MCF 10A (cell line): ENCODE measurements around the gene YTHDF1. TPM values are rescaled to one million over a fixed set of nuclear protein-coding genes. Genes with fewer than 3 reads are reported as not detected.

Experiments used
- BruUV-seq: library from RNA; stranded (reverse); fragments of 400-500 nt; replicated peaks from 2 replicates; lab custom pipeline; 2021; lab: Mats Ljungman, UMichigan
- CTCF ChIA-PET: fragments of 300-600 bp; sonication (Branson Sonifier 250); formaldehyde crosslinking; extraction: SDS; loops from one replicate; lab custom pipeline; 2021; ENCODE audit warnings: antibody characterized with exemption, inconsistent platforms; lab: Yijun Ruan, JAX
- POLR2A ChIA-PET: fragments of 300-600, 350-650 bp; sonication (Branson Sonifier 250); formaldehyde crosslinking; extraction: SDS; loops from one replicate; lab custom pipeline; 2020; ENCODE audit warnings: antibody characterized with exemption, inconsistent platforms; lab: Yijun Ruan, JAX
- DNase-seq: peaks from one replicate; pipeline ENCODE4 v3.0.0-alpha.2; 2018; ENCODE audit not compliant: unreplicated experiment
- H3K27ac Mint-ChIP-seq: one replicate; pipeline ENCODE4 v1.8.0; 2022; ENCODE audit warnings: mild to moderate bottlenecking, low read depth, mixed read lengths; ENCODE audit not compliant: unreplicated experiment
- H3K27me3 Mint-ChIP-seq: one replicate; pipeline ENCODE4 v1.8.0; 2022; ENCODE audit warnings: mixed read lengths; ENCODE audit not compliant: insufficient read depth, unreplicated experiment
- H3K36me3 Mint-ChIP-seq: one replicate; pipeline ENCODE4 v1.8.0; 2022; ENCODE audit warnings: mild to moderate bottlenecking, moderate library complexity, mixed read lengths; ENCODE audit not compliant: insufficient read depth, unreplicated experiment
- H3K4me1 Mint-ChIP-seq: one replicate; pipeline ENCODE4 v1.8.0; 2022; ENCODE audit warnings: mixed read lengths; ENCODE audit not compliant: insufficient read depth, unreplicated experiment
- H3K4me3 Mint-ChIP-seq: one replicate; pipeline ENCODE4 v1.8.0; 2022; ENCODE audit warnings: mild to moderate bottlenecking, moderate library complexity, mixed read lengths; ENCODE audit not compliant: unreplicated experiment
- H3K9me3 Mint-ChIP-seq: one replicate; pipeline ENCODE4 v1.8.0; 2022; ENCODE audit warnings: mixed read lengths; ENCODE audit not compliant: unreplicated experiment
- CTCF ChIP-seq: fragments of 200-600 bp; IDR thresholded peaks from one replicate; pipeline ENCODE4 v1.8.0; 2022; ENCODE audit warnings: antibody characterized with exemption, mild to moderate bottlenecking; ENCODE audit not compliant: unreplicated experiment
- intact Hi-C: fragments of 100-400 bp; cut with micrococcal nuclease; formaldehyde crosslinking; loops from 2 replicates; pipeline ENCODE4 v1.14.1; 2022
- total RNA-seq: library from RNA; stranded (reverse); gene quantifications from 2 replicates; pipeline ENCODE4 v1.2.3, GENCODE V29; 2022

The YTHDF1 gene
- total RNA-seq, 1 experiment from 2014 or later = 49.5 TPM

DNA sequence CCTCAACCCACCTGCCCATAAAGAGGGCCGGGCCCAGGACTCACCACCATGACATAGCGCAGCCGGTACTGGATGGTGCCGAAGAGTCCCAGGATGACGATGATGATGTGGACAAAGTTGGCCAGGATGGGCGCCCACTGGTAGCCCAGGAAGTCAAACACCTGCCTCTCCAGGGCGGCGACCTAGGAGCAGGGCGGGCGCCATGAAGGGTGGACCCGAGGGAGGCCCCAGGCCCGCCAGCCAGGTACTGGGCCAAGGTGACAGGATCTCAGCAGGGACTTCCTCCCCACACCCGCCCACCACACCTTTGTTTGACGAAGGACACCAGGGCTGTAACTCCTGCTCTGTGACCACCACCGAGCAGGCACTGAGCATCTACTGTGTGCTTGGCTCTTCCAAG is 34.0 kb upstream of the YTHDF1 start:
- Mint-ChIP-seq H3K27ac (no peak overlapping the region), H3K27me3 (peaks cover 28% of the 10 kb centered on the region), H3K4me3 (no peak overlapping the region), H3K9me3 (no peaks in the 10 kb centered on the region), H3K36me3 (no peaks in the 10 kb centered on the region), H3K4me1 (peaks cover 6% of the 10 kb centered on the region)
- no peak for DNase-seq
- intact Hi-C loops = no loop called here
- POLR2A ChIA-PET = no interaction called here
- TF ChIP-seq CTCF = no peak
- BruUV-seq = no TSS peak
- CTCF ChIA-PET = interaction anchor here (0.6 to 5.3 kb wide), 2 partner anchors 21 to 26 kb away, joined by 3 to 46 read pairs; no protein-coding TSS in a partner anchor

DNA sequence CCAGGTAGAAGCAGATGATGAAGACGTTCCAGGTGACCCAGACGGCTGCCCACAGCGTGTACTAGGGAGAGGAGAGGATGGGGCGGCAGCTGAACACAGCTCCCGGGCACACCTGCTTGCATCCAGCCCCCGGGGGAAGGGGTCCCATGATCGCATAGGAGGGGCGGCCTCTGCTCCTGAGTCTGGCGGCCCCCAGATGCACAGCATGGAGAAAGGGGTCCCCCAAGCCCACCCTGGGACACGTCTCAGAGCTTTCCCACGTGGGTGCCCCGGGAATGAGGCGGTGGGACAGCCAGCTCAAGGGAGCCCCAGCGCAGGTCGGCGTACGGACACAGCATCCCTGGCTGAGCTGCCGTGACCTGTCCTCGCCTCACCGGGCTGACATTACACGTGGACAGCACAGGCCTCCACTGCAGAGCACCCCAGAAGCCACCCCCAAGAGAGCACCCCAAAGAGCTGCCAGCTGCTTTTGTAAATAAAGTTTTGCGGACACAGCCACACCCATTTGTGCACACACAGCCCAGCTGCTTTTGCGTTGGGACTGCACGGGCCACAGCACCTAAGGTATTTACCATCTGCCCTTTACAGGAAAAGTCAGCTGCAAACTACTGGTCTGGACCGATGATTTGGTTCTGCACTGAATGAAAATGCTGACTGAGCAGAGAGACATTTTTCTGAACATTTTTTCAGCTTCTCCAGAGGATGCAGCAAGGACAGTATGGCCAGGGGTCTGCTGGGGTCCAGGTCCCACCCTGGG is 33.1 kb upstream of the YTHDF1 start:
- peaks cover 33% of the 10 kb centered on the region for H3K27me3 Mint-ChIP-seq
- POLR2A ChIA-PET = no interaction called here
- no peak overlapping the region for H3K4me3 Mint-ChIP-seq
- no TSS peak for BruUV-seq
- intact Hi-C loops = no loop called here
- H3K4me1 Mint-ChIP-seq = peaks cover 6% of the 10 kb centered on the region
- DNase-seq = no peak
- TF ChIP-seq CTCF = no peak
- no peaks in the 10 kb centered on the region for H3K9me3 Mint-ChIP-seq
- H3K27ac Mint-ChIP-seq = no peak overlapping the region
- H3K36me3 Mint-ChIP-seq = no peaks in the 10 kb centered on the region
- CTCF ChIA-PET = interaction anchor here (0.6 to 5.3 kb wide), 6 partner anchors 14 to 352 kb away, joined by 3 to 46 read pairs (median 3); no protein-coding TSS in a partner anchor

GRCh38 chr20:63247671-63248228 is 31.8 kb upstream of the YTHDF1 start:
- H3K27ac Mint-ChIP-seq = no peak overlapping the region
- CTCF ChIA-PET = interaction anchor here (0.6 to 5.3 kb wide), 5 partner anchors 15 to 40 kb away, joined by 3 to 46 read pairs (median 3); no protein-coding TSS in a partner anchor
- DNase-seq = no peak
- H3K4me3 Mint-ChIP-seq = no peak overlapping the region
- no peaks in the 10 kb centered on the region for H3K9me3 Mint-ChIP-seq
- POLR2A ChIA-PET = no interaction called here
- peaks cover 30% of the 10 kb centered on the region for H3K27me3 Mint-ChIP-seq
- no TSS peak for BruUV-seq
- no peak for TF ChIP-seq CTCF
- intact Hi-C loops = no loop called here
- no peaks in the 10 kb centered on the region for H3K36me3 Mint-ChIP-seq
- peaks cover 6% of the 10 kb centered on the region for H3K4me1 Mint-ChIP-seq

- BruUV-seq = no TSS peak
- intact Hi-C loops = no loop called here
- peaks cover 6% of the 10 kb centered on the region for H3K4me1 Mint-ChIP-seq
- no peaks in the 10 kb centered on the region for H3K36me3 Mint-ChIP-seq
- no peak for TF ChIP-seq CTCF
- H3K27me3 Mint-ChIP-seq = peaks cover 25% of the 10 kb centered on the region
- ChIA-PET CTCF (interaction anchor here (0.6 to 5.3 kb wide), 7 partner anchors 12 to 64 kb away, joined by 3 to 46 read pairs (median 3); no protein-coding TSS in a partner anchor), POLR2A (no interaction called here)
- no peak overlapping the region for H3K27ac Mint-ChIP-seq
- no peak overlapping the region for H3K4me3 Mint-ChIP-seq
- no peak for DNase-seq
- no peaks in the 10 kb centered on the region for H3K9me3 Mint-ChIP-seq
These were observed 30.8 kb upstream of the YTHDF1 start for GRCh38 chr20:63246490-63247288.
